ENCODE data around the gene REX1BD.
A peak's percentile ranks its signal among the peaks of the same experiment; 100 is the strongest.
"Not testable (repeated sequence)": the region's sequence is repeated elsewhere in the genome, so short reads cannot be mapped to it uniquely, and the experiment has no call there.

REX1BD gene

DNA sequence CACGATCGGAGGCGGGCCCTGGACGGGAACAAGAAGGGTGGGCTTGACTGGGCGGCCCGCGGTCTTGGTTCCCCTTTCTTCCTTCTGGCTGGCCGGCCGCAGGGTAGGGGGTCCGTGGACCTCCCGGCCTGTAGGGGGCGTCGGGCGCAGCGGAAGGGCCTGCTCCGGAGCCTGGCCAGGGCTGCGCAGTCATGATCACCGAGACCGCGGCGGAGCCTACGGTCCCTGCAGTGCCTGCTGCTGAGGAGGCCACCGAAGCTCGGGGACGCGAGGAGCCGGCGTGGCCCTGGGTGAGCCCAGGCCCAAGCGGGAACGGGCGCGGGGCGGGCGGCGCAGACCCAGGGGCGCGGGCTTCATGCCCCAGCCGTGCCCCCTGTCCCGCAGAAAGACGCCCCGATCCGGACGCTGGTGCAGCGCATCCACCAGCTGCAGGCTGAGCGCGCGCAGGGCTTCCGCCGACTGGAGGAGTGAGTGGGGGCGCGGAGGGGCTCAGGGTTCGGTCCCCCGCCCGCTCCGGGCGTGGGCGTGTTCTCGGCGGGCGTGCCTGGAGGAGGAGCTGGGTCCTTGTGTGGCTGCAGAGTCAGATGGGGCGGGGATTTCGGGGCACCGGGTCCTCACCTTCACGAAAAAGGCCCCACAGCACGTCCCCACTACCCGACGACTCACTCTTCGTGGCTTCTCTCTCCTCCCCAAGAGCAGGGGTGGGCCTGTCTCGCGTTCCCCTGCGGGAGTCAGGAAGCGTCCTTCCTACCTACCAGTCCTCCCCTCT is at the start of gene REX1BD:
REX1BD (plus strand) TSS at position 188 of the 769 bp plus-strand sequence; CDS start at position 192, 4 bp downstream.
- DNase-seq (ENCODE audit: low spot score): peak; percentile 94

DNA sequence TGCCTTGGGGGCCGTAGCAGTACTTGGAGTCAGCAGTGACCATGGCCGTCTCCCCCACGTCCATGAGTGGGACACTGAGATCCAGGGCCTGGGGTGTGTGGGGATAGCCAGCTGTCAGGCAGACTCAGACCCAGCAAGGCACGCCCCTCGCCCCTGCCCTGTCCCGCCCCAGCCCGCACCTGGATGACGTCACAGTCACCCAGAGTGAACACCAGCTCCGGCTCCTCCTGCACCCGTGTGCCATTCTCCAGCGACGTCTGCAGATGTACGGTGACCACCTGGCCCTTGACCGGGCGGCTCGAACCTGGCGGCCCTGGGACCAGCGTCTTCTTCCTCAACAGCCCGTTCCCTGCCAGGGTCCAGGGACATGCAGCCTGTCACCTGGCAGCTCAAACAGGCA is 49.2 kb upstream of the REX1BD start:
- DNase-seq (ENCODE audit: low spot score): no peak

DNA sequence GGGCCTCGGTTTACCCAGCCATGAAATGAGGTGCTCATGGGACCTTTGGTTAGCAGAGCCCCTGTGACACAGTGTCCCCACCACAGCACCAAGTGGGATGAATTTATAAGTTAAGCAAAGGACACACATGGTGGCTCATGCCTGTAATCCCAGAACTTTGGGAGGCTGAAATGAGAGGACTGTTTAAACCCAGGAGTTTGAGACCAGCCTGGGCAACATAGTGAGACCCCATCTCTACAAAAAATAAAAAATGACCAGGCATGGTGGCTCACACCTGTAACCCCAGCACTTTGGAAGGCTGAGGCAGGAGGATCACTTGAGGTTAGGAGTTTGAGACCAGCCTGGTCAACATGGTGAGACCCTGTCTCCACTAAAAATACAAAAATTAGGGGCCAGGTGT is 48.4 kb upstream of the REX1BD start:
- DNase-seq (ENCODE audit: low spot score): not testable (repeated sequence)

DNA sequence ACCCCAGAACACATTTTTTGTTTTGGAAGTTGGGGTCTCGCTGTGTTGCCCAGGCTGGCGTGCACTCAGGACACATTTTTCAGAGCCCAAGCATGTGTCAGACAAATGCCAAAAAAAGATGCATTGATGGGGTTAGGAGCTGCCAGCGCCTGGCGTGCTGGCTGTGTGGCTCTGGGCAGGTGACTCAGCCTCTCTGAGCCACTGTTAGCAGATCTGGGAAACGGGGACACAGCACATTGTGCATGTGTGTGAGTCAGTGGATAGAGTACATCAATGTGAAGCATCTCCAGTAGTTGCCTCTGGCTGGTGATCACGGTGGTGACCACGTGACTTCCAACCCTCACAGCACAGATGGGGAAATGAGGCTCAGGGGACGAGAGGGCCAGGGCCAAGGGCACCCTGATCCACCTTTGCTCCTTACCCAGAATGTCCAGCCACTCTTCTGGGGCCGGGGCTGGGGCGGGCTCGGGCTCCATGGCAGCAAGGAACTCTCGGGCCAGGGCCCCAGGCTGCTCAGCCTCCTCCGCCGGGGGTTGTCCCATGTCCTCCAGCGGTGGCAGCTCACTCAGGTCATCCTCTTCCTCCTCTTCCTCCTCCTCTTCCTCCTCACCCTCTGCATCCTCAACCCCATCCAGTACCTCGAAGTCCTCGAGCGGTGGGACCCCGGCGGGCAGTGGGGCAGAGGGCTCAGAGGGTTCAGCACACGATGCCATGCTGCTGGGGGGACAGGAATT is 47.2 kb upstream of the REX1BD start:
- DNase-seq (ENCODE audit: low spot score): no peak

DNA sequence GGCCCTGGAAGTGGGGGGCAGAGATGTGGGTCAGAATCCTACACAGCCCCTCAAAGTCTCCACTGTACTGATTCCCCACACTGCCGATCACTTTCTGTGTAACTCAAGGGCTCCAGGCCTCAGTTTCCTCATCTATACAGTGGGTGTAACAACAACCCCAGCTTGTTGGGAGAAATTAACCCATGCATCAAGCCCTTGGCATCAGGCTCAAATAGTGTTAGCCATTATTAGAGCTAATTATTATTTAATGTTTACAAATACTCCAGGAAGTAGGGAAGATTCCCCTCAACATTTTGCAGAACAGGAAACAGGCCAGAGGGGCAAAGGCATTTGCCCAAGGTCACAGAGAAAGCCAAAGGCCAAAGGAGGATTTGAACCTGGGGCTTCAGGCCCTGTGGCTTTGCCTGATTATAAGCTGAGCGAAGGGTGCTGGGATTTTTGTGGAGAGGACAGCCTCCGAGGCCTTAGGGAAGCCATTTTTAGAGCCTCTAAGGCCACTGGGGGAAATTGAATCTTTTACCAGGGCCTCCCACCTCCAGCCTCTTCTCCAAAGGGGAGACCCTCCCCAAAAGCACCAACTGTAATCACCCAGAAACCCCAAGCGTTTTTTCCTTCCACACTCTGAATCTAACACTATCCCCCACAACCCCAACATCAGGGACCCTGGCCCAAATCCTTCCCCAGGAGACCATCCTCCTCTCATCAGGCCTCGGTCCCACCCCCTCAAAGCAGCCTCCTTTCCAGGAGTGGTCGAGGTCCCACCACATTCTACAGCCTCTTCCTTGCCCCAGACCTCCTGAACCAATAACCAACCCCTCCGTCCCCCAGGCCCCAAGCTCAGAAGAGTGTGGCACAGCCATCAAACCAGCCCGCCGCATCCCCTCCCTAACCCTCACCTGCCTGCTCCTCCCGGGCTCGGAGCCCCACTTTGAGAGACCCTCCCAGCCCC is 46.3 kb upstream of the REX1BD start:
- DNase-seq (ENCODE audit: low spot score): peak; percentile 31

DNA sequence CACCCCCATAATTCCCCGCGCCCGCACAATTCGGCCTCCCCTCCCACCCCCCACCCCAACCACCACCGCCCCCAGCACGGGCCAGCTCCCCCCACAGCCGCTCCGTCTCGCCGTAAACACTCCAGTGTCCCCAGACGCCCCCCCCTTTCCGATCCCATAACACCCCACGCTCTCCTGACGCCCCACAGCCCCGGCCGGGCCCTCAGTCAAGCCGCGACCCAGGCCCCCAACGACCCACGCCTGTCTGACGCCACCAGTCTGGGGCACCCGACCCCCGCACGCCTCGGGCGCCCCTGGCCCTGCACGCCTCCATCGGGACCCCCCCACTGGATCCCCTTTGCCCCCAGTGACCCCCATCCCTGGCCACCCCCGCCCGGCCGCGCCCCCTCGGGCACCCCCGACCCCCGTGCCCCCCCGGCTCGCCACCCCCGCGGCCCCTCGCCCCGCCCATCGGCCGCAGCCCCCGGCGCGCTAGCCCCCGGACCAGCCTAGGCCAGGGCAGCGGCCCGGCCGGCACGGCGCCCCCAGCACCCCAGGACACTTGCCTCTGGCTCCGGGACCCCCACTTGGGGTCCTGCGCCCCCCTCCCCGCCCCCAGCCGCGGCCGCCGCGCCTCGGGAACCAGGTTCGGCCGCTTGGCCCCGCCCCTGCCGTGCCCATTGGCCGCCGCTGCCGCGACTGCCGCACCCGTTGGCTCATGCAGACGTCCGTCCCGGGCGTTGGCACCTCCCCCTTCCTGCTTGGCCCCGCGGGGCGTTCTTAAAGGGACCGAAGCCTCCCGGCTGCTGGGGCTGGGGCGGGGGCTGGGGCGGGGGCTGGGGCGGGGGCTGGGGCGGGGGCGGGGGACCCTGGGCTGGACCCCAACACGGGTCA is 45.4 kb upstream of the REX1BD start, which contains the start of gene FKBP8:
FKBP8 (minus strand) TSS at position 633 of the 873 bp plus-strand sequence. CDS start 1,603 bp downstream, outside the sequence.
- peak; percentile 91 for DNase-seq (ENCODE audit: low spot score)

DNA sequence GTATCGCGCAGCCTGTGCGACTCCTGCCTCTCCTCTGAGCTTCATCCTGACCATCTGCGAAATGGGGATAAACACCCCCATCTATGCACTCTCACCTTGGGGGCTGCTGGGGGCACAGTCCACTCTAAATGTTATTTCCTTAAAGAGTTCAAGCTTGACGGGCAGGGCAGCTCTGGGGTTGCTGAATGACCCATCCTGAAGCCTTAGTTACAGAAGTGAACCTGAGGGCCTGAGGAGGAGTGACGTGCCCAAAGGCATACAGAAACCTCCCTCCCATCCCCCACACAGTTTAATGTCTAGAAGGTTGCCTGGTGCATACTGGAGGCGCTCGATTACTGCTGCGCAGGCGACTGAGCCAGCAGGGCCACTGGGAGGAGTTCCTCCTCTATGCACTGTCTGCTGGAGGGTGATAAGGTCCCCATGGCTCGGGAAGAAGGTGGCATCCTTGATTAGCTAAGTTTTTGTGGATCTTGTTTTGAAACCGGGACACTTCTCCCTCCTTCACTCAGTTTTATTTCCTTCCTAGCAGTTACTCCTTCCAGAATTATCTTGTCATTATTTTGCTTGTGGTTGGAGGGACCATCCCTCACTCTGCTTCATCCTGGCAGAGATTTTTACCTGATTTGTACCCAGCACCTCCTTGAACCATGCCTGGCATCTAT is 44.7 kb upstream of the REX1BD start:
- peak; percentile 92 for DNase-seq (ENCODE audit: low spot score)

DNA sequence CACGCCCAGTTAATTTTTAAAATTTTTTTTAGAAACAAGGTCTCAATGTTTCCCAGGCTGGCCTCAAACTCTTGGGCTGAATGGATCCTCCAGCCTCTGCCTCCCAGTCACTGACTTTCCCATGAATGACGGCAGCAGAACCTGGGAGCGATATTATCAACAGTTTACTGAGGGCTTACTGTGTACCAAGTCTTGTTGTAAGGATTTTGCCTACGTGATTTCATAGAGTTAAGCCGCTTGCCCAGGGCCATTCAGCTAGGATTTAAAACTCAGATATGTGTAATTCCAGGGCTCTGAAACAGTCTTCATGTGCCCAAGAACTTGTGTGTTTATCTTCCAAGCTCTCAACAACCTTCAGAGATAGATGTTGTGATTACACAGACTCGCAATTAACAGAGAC is 37.0 kb upstream of the REX1BD start:
- DNase-seq (ENCODE audit: low spot score): no peak

DNA sequence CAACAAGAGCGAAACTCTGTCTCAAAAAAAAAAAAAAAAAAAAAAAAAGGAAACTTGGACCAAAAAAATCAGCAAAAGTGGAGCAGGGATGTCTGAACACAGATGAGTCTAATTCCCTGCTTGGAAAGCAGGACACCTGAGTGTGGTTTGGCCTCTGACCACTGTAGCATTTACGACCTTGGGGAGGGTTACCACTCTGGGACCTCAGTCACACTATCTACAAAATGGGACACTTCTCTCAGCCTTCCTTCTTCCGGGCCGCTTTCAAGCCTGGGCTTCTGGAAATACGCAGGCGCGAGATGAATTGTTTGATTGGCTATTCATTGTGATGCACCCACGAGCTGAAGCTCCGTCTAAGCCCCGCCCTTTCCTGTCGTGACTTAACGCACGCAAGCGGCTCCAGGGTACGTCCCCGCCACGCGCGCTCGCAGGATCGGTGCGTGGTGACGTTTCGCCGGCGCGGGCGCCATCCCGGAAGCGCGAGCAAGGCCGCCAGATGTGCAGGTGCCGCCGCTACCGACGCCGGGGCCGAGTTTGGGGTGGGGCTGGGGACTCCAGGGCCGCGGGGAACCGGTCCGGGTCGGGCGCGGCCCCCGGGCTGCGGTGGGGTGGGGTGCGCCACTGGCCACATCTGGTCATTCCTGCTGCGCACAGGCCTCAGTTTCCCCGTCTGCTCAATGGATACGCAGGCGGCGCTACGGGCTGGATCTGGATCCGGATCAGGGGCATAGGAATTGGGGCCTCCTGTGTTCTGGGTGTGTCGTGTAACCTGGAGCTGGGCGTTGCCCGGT is 31.0 kb upstream of the REX1BD start, which contains the start of gene KXD1:
KXD1 (plus strand) TSS at position 460 of the 791 bp plus-strand sequence. CDS start 4,187 bp downstream, outside the sequence.
- peak; percentile 100 for DNase-seq (ENCODE audit: low spot score)

DNA sequence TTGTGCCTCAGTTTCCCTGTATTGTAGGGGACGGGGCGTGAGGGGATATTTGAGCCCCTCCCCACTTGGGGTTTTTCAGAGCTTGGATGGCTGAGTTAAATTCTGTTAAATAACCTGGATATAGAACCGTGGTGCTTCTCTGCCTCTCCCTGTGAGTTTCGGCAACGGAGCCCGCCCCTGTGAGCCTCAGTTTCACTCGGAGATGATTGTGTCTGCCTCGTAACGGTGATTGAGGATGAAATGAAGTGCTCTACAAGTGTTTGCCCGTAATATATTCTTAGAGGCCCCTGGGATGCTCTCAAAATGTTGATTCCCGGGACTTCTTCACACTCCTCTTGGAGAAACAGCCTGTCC is 30.4 kb upstream of the REX1BD start:
- DNase-seq (ENCODE audit: low spot score): no peak

DNA sequence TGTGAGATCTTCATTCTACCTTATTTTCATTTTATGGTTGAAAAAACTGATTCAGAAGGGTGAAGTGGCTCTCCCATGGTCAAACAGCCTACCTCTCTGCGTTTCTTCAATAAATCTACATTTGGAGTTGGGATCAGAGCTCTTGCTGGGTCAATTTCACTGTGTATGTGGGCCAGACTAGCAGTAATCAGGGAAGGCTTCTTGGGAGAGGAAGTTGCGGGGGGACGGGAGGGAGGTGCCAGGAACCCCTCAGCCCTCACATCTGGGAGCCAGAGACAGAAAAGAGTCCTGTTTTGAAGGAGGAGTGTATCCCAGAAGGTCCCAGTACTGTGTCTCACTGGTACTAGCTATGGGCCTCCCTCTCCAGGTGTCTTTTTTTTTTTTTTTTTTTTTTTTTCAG is 30.0 kb upstream of the REX1BD start:
- no peak for DNase-seq (ENCODE audit: low spot score)

DNA sequence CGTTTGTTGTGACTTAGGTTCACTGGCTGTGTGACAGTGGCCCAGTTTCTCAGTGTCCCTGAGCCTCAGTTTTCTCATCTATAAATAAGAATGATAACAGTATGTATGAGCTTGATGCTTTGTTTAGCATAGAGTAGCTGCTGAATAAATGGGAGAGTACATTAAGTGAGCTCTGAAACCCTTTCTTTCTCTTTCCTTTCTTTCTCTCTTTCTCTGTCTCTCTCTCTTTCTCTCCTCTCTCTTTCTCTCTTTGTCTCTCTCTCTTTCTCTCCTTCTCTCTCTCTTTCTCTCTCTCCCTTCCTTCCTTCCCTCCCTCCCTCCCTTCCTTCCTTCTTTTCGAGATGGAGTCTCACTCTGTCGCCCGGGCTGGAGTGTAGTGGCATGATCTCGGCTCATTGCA is 28.9 kb upstream of the REX1BD start:
- no peak for DNase-seq (ENCODE audit: low spot score)

DNA sequence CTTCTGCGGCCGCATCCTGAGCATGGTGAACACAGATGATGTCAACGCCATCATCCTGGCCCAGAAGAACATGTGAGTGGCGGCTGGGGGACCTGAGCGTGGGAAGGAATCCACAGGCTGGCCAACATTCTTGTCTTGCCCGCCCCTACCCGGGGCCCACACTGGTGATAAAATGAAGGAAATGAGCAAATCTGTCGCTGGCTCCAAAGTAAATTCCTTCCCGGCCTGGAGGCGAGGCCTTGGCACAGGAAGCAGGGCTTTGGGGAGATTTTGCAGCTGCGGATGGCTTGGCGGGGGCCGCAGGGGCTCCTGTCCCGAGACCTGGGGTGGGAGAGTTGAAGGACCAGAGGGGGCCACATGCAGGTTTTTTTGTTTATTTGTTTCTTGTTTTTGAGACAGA is 26.5 kb upstream of the REX1BD start:
- no peak for DNase-seq (ENCODE audit: low spot score)

DNA sequence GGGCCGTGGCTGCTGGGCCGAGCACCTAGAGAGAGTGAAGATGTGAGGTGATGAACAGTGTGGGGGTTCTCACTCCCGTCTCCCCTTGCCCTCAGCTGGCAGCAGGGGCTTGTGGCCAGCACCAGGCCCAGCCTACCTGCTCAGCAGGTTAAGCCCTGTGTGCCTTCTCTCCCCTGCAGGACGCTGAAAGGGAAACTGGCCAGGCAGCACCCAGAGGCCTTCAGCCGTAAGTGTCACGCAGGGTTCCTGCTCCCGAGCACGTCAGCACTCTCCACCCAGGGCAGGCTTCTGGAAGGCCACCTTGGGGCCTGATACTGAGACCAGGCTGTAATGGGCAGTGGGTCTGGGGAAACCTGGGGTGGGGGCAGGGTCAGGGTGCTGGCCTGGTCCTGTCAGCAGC is 21.6 kb upstream of the REX1BD start:
- DNase-seq (ENCODE audit: low spot score): no peak

DNA sequence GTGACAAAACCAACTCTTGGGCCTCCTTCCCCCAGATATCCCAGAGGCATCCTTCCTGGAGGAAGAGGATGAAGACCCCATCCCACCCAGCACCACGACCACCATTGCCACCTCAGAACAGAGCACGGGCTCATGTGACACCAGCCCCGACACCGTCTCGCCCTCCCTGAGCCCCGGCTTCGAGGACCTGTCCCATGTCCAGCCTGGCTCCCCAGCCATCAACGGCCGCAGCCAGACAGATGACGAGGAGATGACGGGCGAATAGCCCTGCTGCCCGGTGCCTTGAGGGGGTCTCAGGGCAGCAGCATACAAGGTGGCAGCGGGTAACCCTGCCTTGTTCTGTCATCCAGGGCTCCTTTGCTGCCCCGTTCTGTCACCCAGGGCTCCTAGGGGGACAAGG is 20.2 kb upstream of the REX1BD start:
- no peak for DNase-seq (ENCODE audit: low spot score)

DNA sequence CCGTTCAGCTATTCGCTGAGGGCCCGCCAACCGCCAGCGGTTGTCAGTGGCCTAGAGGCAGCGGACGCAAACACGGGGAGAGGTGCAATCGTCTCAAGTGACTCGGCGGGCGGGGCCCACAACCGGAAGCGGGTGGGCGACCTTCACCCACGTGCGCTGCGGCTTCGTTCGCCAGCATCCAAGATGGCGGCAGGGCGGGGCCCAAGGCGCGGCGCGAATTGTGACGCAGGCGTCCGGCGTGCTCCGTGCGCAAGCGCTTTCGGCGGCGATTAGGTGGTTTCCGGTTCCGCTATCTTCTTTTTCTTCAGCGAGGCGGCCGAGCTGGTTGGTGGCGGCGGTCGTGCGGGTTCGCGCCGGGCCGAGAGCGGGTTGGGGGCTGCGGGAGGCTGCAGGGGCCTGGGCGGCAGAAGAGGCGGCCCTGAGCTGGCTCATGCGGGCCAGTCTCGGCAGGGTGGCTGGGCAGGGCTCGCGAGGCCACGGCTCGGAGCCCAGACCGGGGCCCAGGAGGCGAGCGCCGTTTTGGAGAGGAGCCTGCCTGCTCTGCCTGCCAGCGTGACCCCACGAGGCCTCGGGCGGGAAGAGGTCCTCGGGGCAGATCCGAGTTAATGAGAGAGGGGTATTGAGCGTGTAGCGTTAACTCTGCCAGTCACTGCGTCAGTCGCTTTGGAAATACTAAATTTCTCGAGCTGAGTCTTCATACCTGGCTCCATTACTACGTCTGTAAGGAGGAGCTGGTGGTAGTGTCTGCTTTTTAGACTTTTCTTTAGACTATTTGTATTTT is 16.8 kb upstream of the REX1BD start, which contains the start of gene UBA52:
UBA52 (plus strand) TSS at position 294 of the 781 bp plus-strand sequence. CDS start 1,444 bp downstream, outside the sequence.
- peak; percentile 99 for DNase-seq (ENCODE audit: low spot score)

DNA sequence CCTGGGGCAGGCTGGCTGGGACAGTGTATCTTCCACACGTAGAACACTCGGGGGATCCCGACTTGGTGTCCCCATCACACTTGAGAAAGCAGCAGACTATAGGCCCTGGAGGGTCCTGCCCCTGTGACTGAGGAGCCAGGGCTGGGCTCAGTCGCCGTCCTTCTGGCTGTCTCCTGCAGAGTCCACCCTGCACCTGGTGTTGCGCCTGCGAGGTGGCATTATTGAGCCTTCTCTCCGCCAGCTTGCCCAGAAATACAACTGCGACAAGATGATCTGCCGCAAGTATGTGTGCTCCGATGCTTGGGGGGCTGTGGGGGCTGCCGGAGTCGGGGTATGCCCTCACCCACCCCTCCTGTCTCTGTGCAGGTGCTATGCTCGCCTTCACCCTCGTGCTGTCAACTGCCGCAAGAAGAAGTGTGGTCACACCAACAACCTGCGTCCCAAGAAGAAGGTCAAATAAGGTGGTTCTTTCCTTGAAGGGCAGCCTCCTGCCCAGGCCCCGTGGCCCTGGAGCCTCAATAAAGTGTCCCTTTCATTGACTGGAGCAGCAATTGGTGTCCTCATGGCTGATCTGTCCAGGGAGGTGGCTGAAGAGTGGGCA is 13.8 kb upstream of the REX1BD start:
- no peak for DNase-seq (ENCODE audit: low spot score)

DNA sequence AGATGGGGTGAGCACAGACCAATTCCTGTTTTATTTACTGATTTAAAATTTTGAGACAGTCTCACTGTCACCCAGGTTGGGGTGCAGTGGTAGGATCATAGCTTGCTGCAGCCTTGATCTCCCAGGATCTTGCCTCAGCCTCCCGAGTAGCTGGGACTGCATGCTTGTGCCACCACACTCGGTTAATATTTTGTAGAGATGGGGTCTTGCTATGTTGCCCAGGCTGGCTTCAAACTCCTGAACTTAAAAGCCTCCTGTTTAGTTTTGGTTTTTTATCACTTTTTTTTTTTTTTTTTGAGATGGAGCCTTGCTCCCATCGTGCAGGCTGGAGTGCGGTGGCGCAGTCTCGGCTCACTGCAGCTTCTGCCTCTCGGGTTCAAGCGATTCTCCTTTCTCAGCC is 12.2 kb upstream of the REX1BD start:
- no peak for DNase-seq (ENCODE audit: low spot score)

Measured in NAMALWA (cell line).